ENCODE results near the gene IPO13.

IPO13 gene

GRCh38 chr1:43946236-43947060 lies at the start of gene IPO13:
Gene IPO13 (plus strand): TSS chr1:43946950. CDS start chr1:43947601, 651 bp downstream.
- DNase-seq (ENCODE audit: low spot score), result peak; percentile 98

- no peak for DNase-seq (ENCODE audit: low spot score)
These were observed 47.8 kb upstream of the IPO13 start for GRCh38 chr1:43898981-43899380.

- no peak for DNase-seq (ENCODE audit: low spot score)
These were observed 46.4 kb upstream of the IPO13 start for GRCh38 chr1:43900386-43900785.

GRCh38 chr1:43901196-43901961 lies 45.4 kb upstream of the IPO13 start:
- DNase-seq (ENCODE audit: low spot score), result no peak

- DNase-seq (ENCODE audit: low spot score), result no peak
These were observed 44.5 kb upstream of the IPO13 start for GRCh38 chr1:43902058-43902831.

GRCh38 chr1:43904660-43905551 lies 41.8 kb upstream of the IPO13 start:
- DNase-seq (ENCODE audit: low spot score), result no peak

- no peak for DNase-seq (ENCODE audit: low spot score)
These were observed 38.5 kb upstream of the IPO13 start for GRCh38 chr1:43908226-43908625.

GRCh38 chr1:43908858-43909257 lies 37.9 kb upstream of the IPO13 start:
- no peak for DNase-seq (ENCODE audit: low spot score)

GRCh38 chr1:43910343-43910742 lies 36.4 kb upstream of the IPO13 start:
- DNase-seq (ENCODE audit: low spot score), result no peak

- DNase-seq (ENCODE audit: low spot score), result peak; percentile 87
These were observed 34.1 kb upstream of the IPO13 start for GRCh38 chr1:43912607-43913006.

GRCh38 chr1:43913051-43913501 lies 33.7 kb upstream of the IPO13 start:
- no peak for DNase-seq (ENCODE audit: low spot score)

GRCh38 chr1:43913666-43914360 lies 32.9 kb upstream of the IPO13 start:
- DNase-seq (ENCODE audit: low spot score), result no peak

- no peak for DNase-seq (ENCODE audit: low spot score)
These were observed 31.9 kb upstream of the IPO13 start for GRCh38 chr1:43914576-43915525.

GRCh38 chr1:43919906-43920305 lies 26.8 kb upstream of the IPO13 start:
- no peak for DNase-seq (ENCODE audit: low spot score)

- no peak for DNase-seq (ENCODE audit: low spot score)
These were observed 25.7 kb upstream of the IPO13 start for GRCh38 chr1:43921022-43921421.

- DNase-seq (ENCODE audit: low spot score), result no peak
These were observed 22.2 kb upstream of the IPO13 start for GRCh38 chr1:43924516-43924915.

- DNase-seq (ENCODE audit: low spot score), result no peak
These were observed 20.9 kb upstream of the IPO13 start for GRCh38 chr1:43925846-43926245.

GRCh38 chr1:43930168-43930948 lies 16.4 kb upstream of the IPO13 start:
- no peak for DNase-seq (ENCODE audit: low spot score)

- no peak for DNase-seq (ENCODE audit: low spot score)
These were observed 15.8 kb upstream of the IPO13 start for GRCh38 chr1:43930949-43931275.

Measured in GM03348 (cell line).